ENCODE data around the gene TARP.
"Not testable (repeated sequence)": the region's sequence is repeated elsewhere in the genome, so short reads cannot be mapped to it uniquely, and the experiment has no call there.

TARP gene

GRCh38 chr7:38299275-38299931 is 26.0 kb upstream of the TARP start:
- DNase-seq (ENCODE audit: low read depth, low spot score), result no peak

GRCh38 chr7:38296059-38296857 is 22.8 kb upstream of the TARP start:
- DNase-seq (ENCODE audit: low read depth, low spot score), result no peak

GRCh38 chr7:38294926-38295325 is 21.5 kb upstream of the TARP start:
- DNase-seq (ENCODE audit: low read depth, low spot score), result no peak

DNA sequence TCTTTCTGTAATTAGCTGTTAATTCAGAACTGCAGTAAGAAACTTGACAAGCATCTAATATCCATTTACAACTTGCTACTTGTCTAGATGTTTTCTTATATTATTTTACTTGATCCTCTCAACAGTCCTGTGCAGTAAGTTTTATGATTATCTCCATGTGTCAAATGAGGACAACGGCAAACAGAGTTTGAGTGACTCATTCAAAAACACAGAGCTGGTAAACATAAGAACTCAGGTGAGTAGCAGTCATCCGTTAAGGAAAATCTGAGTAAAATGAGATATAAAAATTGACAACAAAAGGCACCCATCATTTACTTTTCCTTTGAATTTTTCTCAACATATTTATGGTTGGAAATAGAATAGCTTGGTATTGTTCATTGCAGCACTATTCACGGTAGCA is 19.0 kb upstream of the TARP start:
- DNase-seq (ENCODE audit: low read depth, low spot score), result no peak

DNA sequence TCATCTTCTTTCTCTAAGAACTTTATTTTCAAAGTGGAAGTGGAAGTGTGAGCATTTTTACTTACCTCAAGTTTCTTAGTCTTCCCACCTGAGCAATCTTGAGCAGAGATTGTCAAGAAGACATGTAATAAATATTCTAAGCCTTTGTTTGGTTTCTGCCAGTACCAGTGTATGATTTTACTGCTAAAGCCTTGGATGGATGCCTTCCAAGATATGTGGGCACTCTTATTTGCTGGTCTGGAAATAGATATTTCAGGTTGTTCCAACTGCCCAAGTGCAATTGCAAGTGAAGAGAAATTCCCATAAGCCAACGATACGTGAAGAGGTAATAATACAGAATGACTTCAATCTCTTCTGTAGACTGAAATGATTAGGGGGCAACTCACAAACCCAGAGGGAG is 18.2 kb upstream of the TARP start:
- DNase-seq (ENCODE audit: low read depth, low spot score), result no peak

- no peak for DNase-seq (ENCODE audit: low read depth, low spot score)
Measured at GRCh38 chr7:38291117-38291647, 17.7 kb upstream of the TARP start.

GRCh38 chr7:38284553-38284952 is 11.1 kb upstream of the TARP start:
- DNase-seq (ENCODE audit: low read depth, low spot score), result no peak

DNA sequence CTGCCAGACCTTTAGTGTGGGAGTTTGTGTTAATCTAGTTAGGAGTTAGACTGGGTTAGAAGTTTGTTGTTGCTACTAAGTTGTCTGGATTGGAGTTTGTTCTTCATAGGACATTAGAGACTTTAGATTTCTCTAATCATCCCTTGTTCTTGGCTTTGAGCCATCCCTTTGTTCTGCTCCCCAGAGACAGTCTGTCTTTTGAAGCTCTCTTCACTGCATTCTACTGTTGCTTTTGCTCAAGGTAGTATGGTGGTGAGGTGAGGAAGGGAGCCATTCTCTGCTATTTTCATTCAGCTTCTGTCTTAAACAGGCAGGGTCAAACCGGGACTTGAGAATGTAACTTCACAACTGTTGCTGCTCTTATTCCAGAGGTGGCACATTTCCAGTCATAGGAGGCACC is 10.4 kb upstream of the TARP start:
- DNase-seq (ENCODE audit: low read depth, low spot score), result no peak

DNA sequence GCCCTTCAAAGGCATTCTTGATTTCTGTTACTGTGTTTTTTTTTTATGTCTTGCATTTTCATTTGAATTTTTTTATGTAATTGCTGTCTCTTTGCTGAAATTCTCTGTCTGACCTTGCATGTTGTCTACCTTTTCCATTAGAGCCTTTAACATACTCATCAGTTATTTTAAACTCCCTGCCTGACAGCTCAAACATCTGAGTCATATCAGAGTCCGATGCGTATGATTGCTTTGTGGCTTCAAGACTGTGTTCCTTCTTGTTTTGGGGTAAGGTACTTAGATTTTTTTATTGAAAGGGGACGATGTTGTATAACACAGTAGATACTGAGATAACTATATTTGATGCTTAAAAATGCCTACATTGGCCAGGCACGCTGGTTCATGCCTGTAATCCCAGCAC is 9.7 kb upstream of the TARP start:
- no peak for DNase-seq (ENCODE audit: low read depth, low spot score)

DNA sequence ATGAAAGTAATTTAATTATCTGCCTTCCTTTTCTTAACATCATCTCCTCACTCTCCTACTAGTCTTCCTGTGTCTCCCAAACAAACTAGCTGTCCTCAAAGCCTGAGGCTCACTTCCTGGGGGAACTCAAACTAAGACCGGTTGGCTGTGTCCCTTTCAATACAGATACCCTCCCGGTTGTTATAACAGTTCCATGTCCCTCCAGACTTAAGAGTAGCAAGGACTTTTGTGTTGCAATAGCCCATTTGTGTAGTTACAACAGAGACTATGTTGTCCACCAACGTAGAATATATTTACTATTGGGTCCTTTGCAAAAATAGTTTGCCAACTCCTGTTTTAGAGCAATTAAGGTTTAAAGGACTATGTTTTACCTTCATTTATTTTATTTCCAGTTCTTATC is 8.6 kb upstream of the TARP start:
- no peak for DNase-seq (ENCODE audit: low read depth, low spot score)

DNA sequence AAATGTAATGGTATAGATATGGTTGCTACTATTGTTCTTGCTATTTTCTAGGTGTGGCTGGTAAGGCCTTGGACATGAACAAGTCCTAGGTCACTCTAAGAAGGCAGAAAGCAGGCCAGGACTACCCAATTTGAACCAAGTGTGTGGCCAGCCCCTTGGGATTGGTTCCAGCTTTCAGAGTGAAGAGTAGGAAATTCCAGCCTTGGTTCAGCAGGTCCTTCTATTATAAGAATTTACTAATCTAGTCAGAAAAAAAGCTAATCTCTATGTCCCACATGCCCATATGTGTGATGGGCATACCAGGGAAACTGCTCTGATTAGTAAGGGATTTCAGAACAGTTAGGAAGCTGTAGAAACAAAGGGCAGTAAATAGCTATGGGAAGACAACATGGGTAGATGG is 7.8 kb upstream of the TARP start:
- no peak for DNase-seq (ENCODE audit: low read depth, low spot score)

DNA sequence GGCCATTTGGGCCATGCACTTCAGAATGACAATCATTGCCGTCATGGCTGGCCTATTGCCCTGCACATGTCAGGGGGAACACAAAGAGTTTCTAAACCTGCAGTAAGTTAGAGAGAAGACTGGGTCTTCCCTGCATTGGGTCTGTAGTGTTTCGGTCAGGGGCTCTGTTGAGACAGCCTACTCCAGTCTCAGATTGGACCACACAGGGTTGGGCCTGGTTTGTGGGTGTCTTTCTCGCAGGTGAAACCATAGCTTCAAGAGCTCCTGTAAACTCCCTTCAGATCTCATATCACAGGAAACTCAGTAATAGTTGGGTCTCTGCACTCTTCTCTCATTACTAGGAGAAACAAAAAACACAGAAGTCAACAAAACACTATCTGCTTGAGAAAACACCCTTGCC is 7.3 kb upstream of the TARP start:
- no peak for DNase-seq (ENCODE audit: low read depth, low spot score)

GRCh38 chr7:38280000-38280399 is 6.6 kb upstream of the TARP start:
- no peak for DNase-seq (ENCODE audit: low read depth, low spot score)

- no peak for DNase-seq (ENCODE audit: low read depth, low spot score)
Measured at GRCh38 chr7:38276096-38276877, 2.9 kb upstream of the TARP start.

GRCh38 chr7:38274927-38275620 is 1.6 kb upstream of the TARP start:
- DNase-seq (ENCODE audit: low read depth, low spot score), result no peak

DNA sequence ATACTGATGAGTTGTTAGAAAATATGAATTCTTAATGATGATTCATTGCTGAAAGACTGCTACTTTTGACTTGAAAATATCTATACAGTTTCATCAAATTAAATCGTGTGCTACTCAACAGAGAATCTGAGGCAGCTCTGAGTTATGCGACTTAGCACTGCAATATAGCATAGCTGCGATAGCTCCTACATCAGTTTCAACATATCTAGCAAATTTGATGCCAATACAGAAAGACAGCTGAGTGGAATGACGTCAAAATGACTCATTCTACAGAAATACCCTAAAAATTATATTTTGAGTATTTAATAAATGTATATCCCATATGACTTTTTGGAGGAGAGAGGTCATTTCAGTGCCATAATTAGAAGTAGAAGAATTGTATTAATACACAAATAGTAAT is 1.1 kb upstream of the TARP start:
- no peak for DNase-seq (ENCODE audit: low read depth, low spot score)

DNA sequence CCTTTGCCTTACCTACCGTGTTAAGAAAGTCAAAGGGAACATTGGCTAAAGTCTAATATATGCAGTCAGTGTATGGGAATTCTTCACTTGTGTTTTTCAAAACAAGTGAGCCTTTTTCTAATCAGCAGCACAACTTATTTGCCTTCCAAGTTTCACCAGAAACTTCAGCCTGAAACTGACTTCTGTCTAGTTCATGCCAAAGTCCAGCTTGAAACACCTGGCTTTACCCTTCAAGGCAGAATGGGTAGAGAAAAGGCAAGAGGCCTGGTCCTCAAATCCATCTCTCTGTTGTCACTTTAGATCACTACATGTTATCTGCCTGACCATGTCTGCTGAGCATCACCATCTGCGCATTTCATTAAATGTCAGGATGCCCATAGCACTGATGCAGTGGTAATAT is 3.0 kb downstream of the TARP start:
- not testable (repeated sequence) for DNase-seq (ENCODE audit: low read depth, low spot score)

DNA sequence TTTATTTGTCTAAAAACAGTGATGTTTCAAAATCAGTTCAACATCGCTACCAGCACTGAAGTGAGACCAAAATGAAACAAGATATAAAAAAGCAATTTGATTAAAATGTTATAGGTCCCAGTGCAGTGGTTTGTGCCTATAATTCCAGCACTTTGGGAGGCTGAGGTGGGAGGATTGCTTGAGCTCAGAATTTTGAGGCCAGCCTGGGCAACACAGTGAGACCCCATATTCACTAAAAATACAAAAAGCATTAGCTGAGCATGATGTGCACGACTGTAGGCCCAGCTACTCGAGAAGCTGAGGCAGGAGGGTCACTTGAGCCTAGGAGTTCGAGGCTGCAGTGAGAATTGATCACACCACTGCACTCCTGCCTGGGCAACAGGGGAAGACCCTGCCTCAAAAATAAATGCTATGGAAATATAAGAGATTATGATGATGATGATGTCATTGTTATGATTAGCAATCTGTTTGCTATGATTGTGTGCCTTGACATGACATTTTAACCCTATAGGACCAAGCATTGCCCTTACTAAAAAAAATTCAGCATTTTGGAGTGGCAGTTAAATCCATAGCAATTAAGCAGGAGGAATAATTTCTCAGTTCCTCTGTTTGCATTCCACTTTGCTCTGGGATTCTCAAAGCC is 3.6 kb downstream of the TARP start:
- DNase-seq (ENCODE audit: low read depth, low spot score), result not testable (repeated sequence)

GRCh38 chr7:38265958-38266357 is 7.5 kb downstream of the TARP start:
- DNase-seq (ENCODE audit: low read depth, low spot score), result not testable (repeated sequence)

DNA sequence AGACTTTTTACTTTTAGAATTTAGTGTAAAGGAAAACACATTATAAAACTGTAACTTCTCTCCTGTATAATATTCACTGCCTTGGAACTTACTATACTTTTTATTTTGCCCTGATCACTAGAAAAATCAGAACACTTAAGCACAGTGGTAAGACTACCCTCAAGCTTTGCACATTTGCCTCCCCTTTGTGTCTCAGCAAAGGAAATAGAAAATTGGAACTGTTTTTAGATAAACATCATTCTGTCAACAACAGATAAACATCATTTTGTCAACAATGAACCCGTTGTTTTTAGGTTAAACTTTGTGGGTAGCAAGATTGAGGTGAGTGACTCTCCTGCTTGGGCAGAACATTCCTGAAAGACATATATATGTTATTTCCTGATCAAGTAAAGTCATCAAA is 8.8 kb downstream of the TARP start:
- DNase-seq (ENCODE audit: low read depth, low spot score), result not testable (repeated sequence)

DNA sequence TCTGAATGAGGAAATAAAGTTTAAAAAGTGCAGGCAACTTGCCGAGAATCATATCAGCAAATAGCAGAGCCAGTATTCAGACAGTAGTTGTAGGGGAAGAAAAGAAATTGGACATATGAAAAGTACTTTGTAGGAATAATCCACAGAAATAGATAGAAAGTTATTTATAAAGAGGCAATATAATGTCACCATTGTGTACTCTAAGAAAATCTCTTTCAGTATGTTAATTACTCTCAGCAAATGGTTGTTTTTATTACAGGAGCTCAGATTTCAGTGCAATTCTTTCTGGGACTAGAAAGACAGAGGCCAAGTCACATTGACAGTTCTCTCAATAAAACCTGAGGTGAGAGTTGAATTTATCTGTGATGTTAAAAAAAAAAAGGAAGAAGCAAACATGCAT is 10.2 kb downstream of the TARP start:
- not testable (repeated sequence) for DNase-seq (ENCODE audit: low read depth, low spot score)
